SH-SY5Y (cell line): ENCODE measurements around the gene DEUP1.

Experiments used
- GATA2 ChIP-seq: IDR thresholded peaks from 2 replicates; pipeline ENCODE4 v1.6.1; 2011; ENCODE audit warnings: mild to moderate bottlenecking, low read depth, low read length
- GATA3 ChIP-seq: IDR thresholded peaks from 2 replicates; pipeline ENCODE4 v1.6.1; 2011; ENCODE audit warnings: low read depth, mild to moderate bottlenecking, low read length, moderate library complexity

DEUP1 gene

GRCh38 chr11:93329936-93330445, 551 bp upstream of the DEUP1 start:
- TF ChIP-seq GATA2 = no peak
- no peak for TF ChIP-seq GATA3

GRCh38 chr11:93340223-93340622, 9.7 kb downstream of the DEUP1 start:
- TF ChIP-seq GATA3 (no peak), GATA2 (no peak)

- TF ChIP-seq GATA3 = no peak
- no peak for TF ChIP-seq GATA2
Measured at GRCh38 chr11:93344855-93345333, 14.4 kb downstream of the DEUP1 start.

GRCh38 chr11:93348930-93349329, 18.4 kb downstream of the DEUP1 start:
- no peak for TF ChIP-seq GATA2
- no peak for TF ChIP-seq GATA3

- TF ChIP-seq GATA3 = no peak
- no peak for TF ChIP-seq GATA2
Measured at GRCh38 chr11:93350835-93351234, 20.3 kb downstream of the DEUP1 start.

- no peak for TF ChIP-seq GATA3
- TF ChIP-seq GATA2 = no peak
Measured at GRCh38 chr11:93359396-93359795, 28.9 kb downstream of the DEUP1 start.

GRCh38 chr11:93361435-93361834, 30.9 kb downstream of the DEUP1 start:
- TF ChIP-seq GATA2 (no peak), GATA3 (no peak)

- TF ChIP-seq GATA3 = no peak
- no peak for TF ChIP-seq GATA2
Measured at GRCh38 chr11:93368022-93368421, 37.5 kb downstream of the DEUP1 start.

- TF ChIP-seq GATA3 = no peak
- TF ChIP-seq GATA2 = no peak
Measured at GRCh38 chr11:93370260-93370659, 39.7 kb downstream of the DEUP1 start.

- TF ChIP-seq GATA2 (no peak), GATA3 (no peak)
Measured at GRCh38 chr11:93389737-93390136, 59.2 kb downstream of the DEUP1 start.

- no peak for TF ChIP-seq GATA2
- no peak for TF ChIP-seq GATA3
Measured at GRCh38 chr11:93392867-93393266, 62.3 kb downstream of the DEUP1 start.

- TF ChIP-seq GATA2 = no peak
- no peak for TF ChIP-seq GATA3
Measured at GRCh38 chr11:93393386-93393785, 62.8 kb downstream of the DEUP1 start.

GRCh38 chr11:93394488-93394887, 63.9 kb downstream of the DEUP1 start:
- TF ChIP-seq GATA3 = no peak
- no peak for TF ChIP-seq GATA2

- TF ChIP-seq GATA2 = no peak
- TF ChIP-seq GATA3 = no peak
Measured at GRCh38 chr11:93396316-93396715, 65.8 kb downstream of the DEUP1 start.

- TF ChIP-seq GATA2 (no peak), GATA3 (no peak)
Measured at GRCh38 chr11:93403930-93404329, 73.4 kb downstream of the DEUP1 start.

- no peak for TF ChIP-seq GATA2
- no peak for TF ChIP-seq GATA3
Measured at GRCh38 chr11:93407777-93408401, 77.3 kb downstream of the DEUP1 start.

GRCh38 chr11:93410441-93410840, 79.9 kb downstream of the DEUP1 start:
- no peak for TF ChIP-seq GATA2
- TF ChIP-seq GATA3 = no peak
